AG04450 (cell line): Measurements from ENCODE around the gene HIPK3. TPM values are rescaled to one million over a fixed set of nuclear protein-coding genes. Genes with fewer than 3 reads are reported as not detected.
"Not testable (repeated sequence)": the region's sequence is repeated elsewhere in the genome, so short reads cannot be mapped to it uniquely, and the experiment has no call there.

Experiments
- CTCF ChIA-PET: fragments of 300-600, 350-600 bp; formaldehyde crosslinking; extraction: SDS; loops from one replicate; lab custom pipeline; 2022; ENCODE audit warnings: antibody characterized with exemption, inconsistent platforms; lab: Charles Lee
- POLR2A ChIA-PET: fragments of 350-600 bp; formaldehyde crosslinking; extraction: SDS; loops from one replicate; lab custom pipeline; 2021; ENCODE audit warnings: antibody characterized with exemption, inconsistent platforms; lab: Yijun Ruan, JAX
- DNase-seq: peaks from one replicate; pipeline ENCODE4 v3.0.0-alpha.2; 2011; ENCODE audit warnings: low read depth, low spot score
- H3K27ac ChIP-seq: one replicate; pipeline ENCODE4 v1.5.1; 2012; ENCODE audit warnings: low read depth, low read length, control low read depth
- H3K27me3 ChIP-seq: one replicate; pipeline ENCODE4 v1.6.0; 2012; ENCODE audit warnings: low read length; ENCODE audit not compliant: control insufficient read depth, insufficient read depth
- H3K4me3 ChIP-seq: 2 replicates; pipeline ENCODE4 v1.5.1; 2011; ENCODE audit warnings: mild to moderate bottlenecking, low read depth, low read length, control low read depth
- H3K9me3 ChIP-seq: 2 replicates; pipeline ENCODE4 v1.5.1; 2012; ENCODE audit warnings: low read length; ENCODE audit not compliant: control insufficient read depth, insufficient read depth
- polyA plus RNA-seq: library from polyadenylated mRNA; depleted of rRNA; stranded (reverse); fragments of >200 nt; gene quantifications from 2 replicates; pipeline ENCODE4 v1.2.3, GENCODE V29; 2011
- TF ChIP-seq, protein P1 (sequence below): IDR thresholded peaks from 2 replicates; pipeline ENCODE4 v1.5.1; 2011; ENCODE audit warnings: low read depth, low read length, control low read depth, inconsistent platforms

Gene HIPK3
- polyA plus RNA-seq, 1 experiment, result 30.7 TPM

DNA sequence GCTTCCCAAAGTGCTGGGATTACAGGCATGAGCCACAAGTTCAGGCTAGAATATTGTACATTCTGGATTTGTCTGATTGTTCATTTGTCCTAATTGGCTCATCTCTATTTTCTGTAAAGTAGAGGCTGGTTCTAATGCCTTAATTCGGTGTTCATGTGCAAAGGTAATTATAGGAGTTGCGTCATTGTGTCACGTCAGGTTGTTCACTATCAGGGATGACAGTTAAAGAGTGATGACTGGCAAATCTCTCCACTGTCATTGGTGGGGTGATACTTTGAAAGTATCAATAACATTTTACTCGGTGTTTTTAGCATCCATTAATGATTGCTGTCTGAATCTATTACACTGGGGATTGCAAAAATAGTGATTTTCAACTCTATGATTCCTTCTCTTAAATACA is 103.5 kb downstream of the HIPK3 start:
- TF ChIP-seq, protein P1, sequence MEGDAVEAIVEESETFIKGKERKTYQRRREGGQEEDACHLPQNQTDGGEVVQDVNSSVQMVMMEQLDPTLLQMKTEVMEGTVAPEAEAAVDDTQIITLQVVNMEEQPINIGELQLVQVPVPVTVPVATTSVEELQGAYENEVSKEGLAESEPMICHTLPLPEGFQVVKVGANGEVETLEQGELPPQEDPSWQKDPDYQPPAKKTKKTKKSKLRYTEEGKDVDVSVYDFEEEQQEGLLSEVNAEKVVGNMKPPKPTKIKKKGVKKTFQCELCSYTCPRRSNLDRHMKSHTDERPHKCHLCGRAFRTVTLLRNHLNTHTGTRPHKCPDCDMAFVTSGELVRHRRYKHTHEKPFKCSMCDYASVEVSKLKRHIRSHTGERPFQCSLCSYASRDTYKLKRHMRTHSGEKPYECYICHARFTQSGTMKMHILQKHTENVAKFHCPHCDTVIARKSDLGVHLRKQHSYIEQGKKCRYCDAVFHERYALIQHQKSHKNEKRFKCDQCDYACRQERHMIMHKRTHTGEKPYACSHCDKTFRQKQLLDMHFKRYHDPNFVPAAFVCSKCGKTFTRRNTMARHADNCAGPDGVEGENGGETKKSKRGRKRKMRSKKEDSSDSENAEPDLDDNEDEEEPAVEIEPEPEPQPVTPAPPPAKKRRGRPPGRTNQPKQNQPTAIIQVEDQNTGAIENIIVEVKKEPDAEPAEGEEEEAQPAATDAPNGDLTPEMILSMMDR, result no peak
- ChIA-PET POLR2A (no interaction called here), CTCF (interaction anchor here (0.6 to 13.8 kb wide), 4 partner anchors 17 to 468 kb away, joined by 3 to 210 read pairs (median 3); partner anchors contain the start of gene C11orf91)
- no peak for DNase-seq
- no peak overlapping the region for H3K27ac ChIP-seq
- H3K27me3 ChIP-seq, result no peaks in the 10 kb centered on the region
- no peaks in the 10 kb centered on the region for H3K9me3 ChIP-seq
- H3K4me3 ChIP-seq, result no peak overlapping the region

DNA sequence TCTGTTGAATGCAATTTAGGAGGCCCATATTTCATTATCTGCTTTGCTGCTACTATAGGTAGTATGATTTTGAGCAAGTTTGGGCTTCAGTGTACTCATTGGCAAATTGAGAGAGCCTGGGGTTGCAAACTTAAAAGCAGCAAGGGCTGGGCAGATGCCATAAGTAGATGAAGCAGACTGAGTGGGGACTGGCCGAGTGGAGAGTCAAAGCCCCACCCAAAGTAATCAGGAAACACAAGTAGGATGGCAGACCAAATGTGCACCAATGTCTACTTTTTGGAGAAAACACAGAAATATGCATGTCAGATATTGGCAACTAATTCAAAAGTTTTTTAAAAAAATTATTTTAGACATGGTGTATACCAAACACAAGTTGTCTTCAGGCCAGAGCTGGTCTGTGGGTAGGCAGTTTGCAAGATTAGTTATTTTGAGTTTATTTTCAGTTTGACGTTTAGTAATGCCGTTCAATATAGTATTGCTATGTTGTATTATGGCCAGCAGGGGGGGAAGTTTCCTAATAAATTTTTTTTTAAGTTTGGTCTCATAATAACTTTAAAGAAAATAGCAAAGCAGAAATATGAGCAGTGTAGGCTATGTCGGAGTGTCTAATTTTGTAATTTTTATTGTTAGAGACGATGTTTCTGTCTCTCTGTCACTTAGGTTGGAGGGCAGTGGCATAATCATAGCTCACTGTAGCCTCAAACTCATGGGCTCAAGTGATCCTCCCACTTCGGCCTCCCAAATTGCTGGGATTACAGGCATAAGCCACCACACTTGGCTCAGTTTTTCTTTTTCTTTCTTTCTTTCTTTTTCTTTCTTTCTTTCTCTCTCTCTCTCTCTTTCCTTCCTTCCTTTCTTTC is 105.1 kb downstream of the HIPK3 start:
- Histone ChIP-seq H3K27me3 (no peaks in the 10 kb centered on the region), H3K4me3 (no peak overlapping the region), H3K27ac (no peak overlapping the region), H3K9me3 (no peaks in the 10 kb centered on the region)
- ChIA-PET CTCF (interaction anchor here (0.6 to 13.8 kb wide), 15 partner anchors 8 to 471 kb away, joined by 3 to 210 read pairs (median 4); no protein-coding TSS in a partner anchor), POLR2A (interaction anchor here (0.6 kb wide), 1 partner anchor 380 kb away, joined by 3 read pairs; no protein-coding TSS in a partner anchor)
- no peak for DNase-seq
- TF ChIP-seq, protein P1, result peak; percentile 52

DNA sequence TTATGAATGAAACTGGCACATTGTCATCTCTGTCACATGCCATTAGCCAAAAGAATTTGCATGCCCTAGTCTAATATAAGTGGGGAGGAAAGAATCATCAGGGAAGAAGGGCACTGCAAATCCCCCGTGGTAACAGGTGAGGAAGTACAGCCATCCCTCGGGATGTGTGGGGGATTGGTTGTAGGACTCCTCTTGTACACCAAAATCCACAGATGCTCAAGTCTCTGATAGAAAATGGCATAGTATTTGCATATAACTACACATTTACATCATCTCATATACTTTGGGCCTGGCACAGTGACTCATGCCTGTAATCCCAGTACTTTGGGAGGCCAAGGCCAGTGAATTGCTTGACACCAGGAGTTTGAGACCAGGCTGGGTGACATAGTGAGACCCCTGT is 109.7 kb downstream of the HIPK3 start:
- H3K9me3 ChIP-seq, result no peaks in the 10 kb centered on the region
- no peak overlapping the region for H3K4me3 ChIP-seq
- no peaks in the 10 kb centered on the region for H3K27me3 ChIP-seq
- ChIA-PET POLR2A (no interaction called here), CTCF (interaction anchor here (1.2 to 13.8 kb wide), 3 partner anchors 201 to 376 kb away, joined by 4 to 210 read pairs (median 22); no protein-coding TSS in a partner anchor)
- DNase-seq, result no peak
- H3K27ac ChIP-seq, result no peak overlapping the region
- TF ChIP-seq, protein P1, result no peak

DNA sequence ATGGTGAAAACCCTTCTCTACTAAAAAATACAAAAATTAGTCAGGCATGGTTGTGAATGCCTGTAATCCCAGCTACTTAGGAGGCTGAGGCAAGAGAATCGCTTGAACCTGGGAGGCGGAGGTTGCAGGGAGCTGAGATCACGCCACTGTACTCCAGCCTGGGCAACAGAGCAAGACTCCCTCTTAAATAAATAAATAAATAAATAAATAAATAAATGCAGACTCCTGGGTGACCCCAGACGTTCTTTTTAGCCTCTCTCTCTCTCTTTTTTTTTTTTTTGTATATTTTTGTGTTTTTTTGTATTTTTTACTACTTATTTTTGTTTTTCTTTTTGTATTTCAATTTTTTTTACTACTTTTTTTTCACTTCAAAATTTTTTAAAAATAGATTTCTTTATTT is 111.3 kb downstream of the HIPK3 start:
- H3K27me3 ChIP-seq, DNase-seq, H3K4me3 ChIP-seq, H3K27ac ChIP-seq, POLR2A ChIA-PET, H3K9me3 ChIP-seq: not testable (repeated sequence)
- CTCF ChIA-PET, result interaction anchor here (1.0 to 13.8 kb wide), 2 partner anchors 319 to 374 kb away, joined by 3 to 210 read pairs; no protein-coding TSS in a partner anchor

DNA sequence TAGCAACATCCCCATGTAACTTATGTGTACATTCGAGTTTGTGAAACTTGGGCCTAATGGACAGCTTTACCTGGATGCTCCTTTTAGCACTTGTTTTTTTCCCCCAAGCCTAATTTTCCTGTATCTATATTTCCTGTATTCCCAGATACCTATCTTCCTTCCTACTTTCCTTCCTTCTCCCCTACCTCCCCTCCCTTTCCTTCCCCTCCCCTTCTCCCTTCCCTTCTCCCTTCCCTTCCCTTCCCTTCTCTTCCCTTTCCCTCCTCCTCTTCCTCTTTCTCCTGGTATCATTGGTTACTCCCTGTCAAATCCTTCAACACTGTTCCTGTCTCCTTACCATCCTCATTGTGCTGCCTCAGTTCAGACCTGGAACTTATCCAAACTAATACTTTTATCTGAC is 111.8 kb downstream of the HIPK3 start:
- ChIA-PET POLR2A (no interaction called here), CTCF (interaction anchor here (1.0 to 13.8 kb wide), 2 partner anchors 319 to 374 kb away, joined by 3 to 210 read pairs; no protein-coding TSS in a partner anchor)
- Histone ChIP-seq H3K4me3 (no peak overlapping the region), H3K9me3 (no peaks in the 10 kb centered on the region), H3K27ac (no peak overlapping the region), H3K27me3 (no peaks in the 10 kb centered on the region)
- DNase-seq, result no peak
- TF ChIP-seq, protein P1, result no peak
